NCI-H446 (cell line): ENCODE measurements around the gene C13orf46.
A peak's percentile ranks its signal among the peaks of the same experiment; 100 is the strongest.
"Not testable (repeated sequence)": the region's sequence is repeated elsewhere in the genome, so short reads cannot be mapped to it uniquely, and the experiment has no call there.

Experiments used
- DNase-seq, 2 experiments: peaks; one replicate each; lab custom pipeline; 2025; lab: John Stamatoyannopoulos, UW

Gene C13orf46

DNA sequence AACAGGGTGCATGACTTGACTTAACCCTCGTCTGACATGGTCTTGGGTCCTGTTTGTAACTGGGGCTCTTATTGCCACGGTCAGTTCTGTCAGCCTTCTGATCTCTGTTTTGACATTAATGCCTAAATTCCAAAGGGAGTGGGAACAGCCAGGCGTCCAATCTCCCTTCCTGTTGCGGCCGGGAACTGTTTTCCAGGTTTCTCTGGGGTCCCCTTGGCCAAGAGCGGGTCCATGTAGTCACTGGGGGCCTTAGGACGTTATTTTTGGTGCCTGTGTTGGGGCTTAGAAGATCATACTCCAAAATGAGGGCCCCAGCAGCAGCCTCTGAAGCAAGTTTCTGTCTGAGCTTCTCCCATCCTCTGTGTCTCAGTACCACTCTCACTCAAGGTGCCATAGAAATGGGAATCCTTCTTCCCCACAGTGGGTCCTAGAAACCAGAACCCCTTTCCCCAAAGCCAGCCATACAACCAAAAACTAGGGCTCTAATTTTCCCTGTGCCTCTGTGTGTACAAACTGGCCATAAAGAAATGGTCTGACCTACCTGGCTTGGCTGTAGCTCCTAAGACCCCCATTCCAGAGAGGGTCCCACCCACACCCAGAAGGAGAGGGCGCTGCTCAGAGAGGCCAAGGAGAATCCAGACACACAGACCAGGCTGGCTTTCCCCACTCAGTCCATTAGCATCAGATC, 50.4 kb downstream of the C13orf46 start:
- no peak for DNase-seq

- no peak for DNase-seq
Measured at GRCh38 chr13:113922412-113923118, 51.3 kb downstream of the C13orf46 start.

GRCh38 chr13:113921763-113922162, 52.1 kb downstream of the C13orf46 start:
- DNase-seq = no peak

- DNase-seq = no peak
Measured at GRCh38 chr13:113920606-113921286, 53.1 kb downstream of the C13orf46 start.

GRCh38 chr13:113919761-113920559, 53.9 kb downstream of the C13orf46 start:
- DNase-seq = no peak

- DNase-seq = no peak
Measured at GRCh38 chr13:113918981-113919701, 54.7 kb downstream of the C13orf46 start.

GRCh38 chr13:113918580-113918979, 55.3 kb downstream of the C13orf46 start:
- no peak for DNase-seq

- no peak for DNase-seq
Measured at GRCh38 chr13:113917594-113918371, 56.1 kb downstream of the C13orf46 start.

DNA sequence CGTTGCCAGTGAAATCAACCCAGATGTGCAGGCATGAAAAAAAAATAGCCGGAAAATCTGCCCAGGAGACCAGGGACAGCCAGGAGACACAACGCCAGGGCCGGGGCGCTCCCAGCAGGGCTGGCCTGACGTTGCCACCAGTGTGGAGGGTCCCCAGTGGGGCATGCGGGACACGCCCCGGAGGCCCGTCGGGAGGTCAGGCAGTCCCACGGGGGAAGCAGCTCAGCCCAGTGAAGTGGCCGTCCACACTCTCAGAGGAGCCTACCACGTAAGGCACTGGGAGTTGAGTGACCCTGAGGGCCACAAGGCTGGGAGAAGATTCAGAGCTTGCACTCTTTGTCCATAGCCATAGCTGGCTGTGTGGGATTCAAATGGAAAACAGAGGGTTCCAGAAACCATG, 56.8 kb downstream of the C13orf46 start:
- no peak for DNase-seq

GRCh38 chr13:113916330-113916815, 57.5 kb downstream of the C13orf46 start:
- no peak for DNase-seq

DNA sequence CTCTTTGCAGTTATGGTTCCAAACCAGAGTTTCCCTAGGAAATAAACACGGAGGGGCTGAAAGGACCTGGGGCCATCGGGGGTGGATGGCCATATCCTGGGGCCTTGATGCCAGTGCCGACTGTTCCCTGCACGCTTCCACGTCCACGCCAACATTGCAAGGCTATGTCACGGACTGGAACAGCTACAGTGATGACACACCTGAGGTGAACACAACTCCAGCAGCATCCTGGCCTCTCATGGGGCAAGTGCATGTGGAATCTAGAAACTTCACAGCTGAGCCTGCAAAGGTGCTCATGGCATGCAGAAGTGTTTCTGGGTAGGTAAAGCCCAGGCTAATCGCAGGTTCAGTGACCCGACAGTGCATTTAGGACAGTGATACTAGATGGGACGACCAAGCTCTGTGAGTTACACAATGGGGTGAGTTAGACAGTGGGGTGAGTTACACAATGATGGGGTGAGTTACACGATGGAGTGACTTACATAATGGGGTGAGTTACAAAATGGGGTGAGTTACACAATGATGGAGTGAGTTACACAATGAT, 58.0 kb downstream of the C13orf46 start:
- DNase-seq = no peak

DNA sequence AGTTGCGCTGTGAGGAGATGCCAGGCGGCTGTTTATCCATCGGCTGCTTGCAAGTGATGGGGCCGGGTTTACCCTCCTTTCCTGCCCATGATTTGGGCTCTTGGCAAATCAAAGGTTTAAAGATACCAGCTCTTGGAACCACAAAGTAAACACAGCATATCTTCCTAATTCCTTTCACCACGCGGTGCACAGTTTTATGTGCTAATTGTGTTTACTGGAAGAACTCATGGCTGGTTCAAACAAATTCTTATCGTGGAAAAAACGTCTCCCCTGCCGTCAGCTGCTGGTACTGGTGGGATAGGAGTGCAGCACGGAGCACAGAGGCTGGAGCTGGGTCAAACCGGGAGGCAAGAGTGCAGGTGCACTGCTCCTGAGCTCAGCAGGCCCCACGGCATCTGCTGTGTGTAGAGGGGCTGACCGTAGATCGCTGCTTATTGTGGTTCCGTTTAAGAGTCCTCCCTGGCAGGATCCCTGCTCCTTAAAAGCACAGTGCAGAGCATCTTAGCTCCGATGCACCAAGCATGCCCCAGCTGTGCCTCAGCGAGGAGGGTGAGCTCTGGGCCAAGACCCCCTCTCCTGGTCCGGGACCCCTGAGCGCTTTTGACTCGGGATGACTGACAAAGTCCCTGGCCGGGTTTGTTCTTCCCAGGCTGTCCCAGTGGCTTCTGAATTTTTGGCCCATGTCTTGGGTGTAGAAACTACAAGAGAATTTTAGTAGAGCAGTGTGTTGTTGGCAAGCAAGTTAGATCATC, 58.7 kb downstream of the C13orf46 start:
- no peak for DNase-seq

DNA sequence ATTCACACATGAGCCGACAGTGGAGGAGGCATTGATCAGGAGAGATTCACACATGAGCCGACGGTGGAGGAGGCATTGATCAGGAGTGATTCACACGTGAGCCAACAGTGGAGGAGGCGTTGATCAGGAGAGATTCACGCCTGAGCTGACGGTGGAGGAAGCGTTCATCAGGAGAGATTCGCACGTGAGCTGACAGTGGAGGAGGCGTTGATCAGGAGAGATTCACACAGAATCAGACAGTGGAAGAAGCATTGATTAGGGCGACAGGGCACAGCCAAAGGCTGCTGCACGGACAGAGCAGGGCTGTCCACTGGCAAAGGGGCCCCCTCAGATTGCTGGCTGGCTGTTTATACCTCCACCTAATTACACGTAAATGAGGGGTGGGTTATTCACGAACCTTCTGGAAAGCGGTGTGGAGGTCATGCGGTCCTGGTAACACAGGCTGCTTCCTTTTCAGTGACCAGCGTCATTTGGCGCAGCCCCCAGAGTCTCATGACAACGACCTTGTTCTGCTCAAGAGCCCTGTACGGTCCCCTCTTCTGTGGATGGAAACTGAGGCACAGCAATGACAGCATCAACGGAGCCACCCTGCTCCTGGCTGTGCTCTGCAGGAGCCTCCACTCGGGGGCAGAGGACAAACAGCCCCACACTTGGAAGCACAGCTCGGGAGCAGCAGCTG, 59.4 kb downstream of the C13orf46 start:
- no peak for DNase-seq

GRCh38 chr13:113913838-113914237, 60.0 kb downstream of the C13orf46 start:
- not testable (repeated sequence) for DNase-seq

GRCh38 chr13:113913408-113913807, 60.5 kb downstream of the C13orf46 start:
- not testable (repeated sequence) for DNase-seq

- no peak for DNase-seq
Measured at GRCh38 chr13:113912596-113912995, 61.3 kb downstream of the C13orf46 start.

DNA sequence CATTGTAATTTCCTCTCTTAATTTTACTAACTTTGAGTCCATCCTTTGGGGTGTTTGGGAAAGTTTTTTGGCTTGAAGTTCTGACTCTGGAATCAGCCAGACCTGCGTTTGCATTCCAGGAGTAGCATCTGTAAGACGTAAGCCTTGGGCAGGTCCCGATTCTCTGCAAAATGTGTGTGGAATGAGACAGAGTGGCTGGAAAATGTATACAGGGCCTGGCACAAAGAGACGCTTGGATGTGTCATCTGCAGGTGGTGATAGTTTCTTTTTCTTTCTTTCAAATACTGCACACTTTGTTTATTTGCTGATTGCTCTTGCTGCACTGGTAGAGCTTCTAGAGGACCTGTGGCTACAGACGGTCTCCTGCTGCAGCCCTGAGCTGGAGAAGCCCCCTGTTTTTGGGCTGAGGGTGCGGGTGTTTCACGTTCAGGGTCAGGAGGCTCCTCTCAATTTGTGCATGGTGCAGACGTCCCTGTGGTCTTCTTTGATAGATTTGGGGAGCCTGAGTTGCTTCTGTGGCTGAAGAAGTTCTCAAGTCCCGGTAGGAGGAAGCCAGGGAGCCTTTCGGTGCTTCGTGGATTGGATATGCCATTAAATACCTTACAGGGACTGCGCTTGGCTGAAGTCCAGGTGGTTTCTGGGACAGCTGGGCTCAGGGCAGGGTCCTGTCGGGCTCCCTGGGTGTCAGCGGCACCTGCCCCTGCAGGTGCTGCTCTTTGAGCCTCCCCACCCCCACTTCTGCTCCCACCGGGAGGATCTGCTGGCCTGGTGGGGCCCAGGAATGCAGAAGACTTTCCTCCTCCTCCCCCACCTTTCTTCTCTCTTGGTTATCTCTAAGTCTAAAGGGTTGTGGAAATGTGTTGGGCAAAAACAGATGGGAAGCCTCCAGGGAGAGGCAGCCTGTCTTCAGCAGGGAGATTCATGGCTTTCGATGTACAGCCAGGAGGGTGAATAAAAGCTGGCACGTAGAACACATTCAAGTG, 66.0 kb downstream of the C13orf46 start:
- peak; percentile 1 to 8 for DNase-seq

DNA sequence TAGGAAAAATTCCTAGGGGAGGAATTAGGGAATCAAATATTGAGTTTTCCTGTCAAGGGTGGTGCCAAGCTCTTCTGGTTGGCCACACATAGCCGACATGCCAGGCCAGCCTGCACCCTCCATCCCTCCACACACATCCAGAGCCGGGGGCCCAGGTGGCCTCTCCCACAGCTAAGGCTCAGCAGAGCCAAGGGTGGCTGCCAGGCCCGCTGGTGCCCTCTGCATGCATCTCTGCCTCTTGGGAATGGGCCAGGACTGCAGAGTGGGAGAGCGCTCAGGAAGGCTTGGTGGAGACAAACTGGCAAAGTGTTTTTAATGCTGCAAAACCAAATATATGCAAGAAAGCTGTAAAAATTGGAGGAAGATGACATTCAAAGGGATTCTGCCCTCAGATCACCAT, 67.3 kb downstream of the C13orf46 start:
- DNase-seq = peak in 1 of 2 experiments; percentile 26
